ENCODE data around the gene CD36. TPM values are rescaled to one million over a fixed set of nuclear protein-coding genes. Genes with fewer than 3 reads are reported as not detected.

The CD36 gene
- total RNA-seq, 1 experiment from 2014 or later: 0.46 TPM

DNA sequence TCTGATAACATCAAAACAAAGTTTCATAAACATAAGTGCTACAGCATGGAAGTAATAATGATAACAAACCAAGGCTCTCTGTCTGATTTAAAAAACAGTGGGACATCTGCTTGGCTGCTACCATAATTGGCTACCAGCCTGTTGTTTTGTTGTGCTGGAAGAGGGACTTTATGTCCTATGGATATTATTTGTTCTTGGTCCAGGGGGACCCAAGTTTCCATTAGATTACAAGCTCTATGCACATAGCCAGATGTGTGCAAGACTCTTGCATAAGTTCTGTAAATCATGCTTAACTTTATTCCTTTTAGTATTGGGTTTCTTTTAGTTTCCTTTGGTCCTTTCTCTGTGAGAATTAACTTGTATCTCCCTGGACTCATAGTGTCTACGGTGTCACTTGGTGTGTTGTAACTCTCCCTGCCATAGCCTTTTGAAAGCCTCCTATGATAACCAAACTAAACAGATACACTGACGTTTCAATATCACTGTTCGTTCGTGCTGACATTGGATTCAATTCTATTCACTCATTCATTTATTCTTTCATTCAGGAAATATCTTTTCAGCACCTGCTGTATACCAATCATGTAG is 41.4 kb upstream of the CD36 start:
- DNase-seq (ENCODE audit: low read depth, low spot score): no peak
- ChIA-PET POLR2A (no interaction called here), CTCF (no interaction called here)
- in situ Hi-C loops (cut with HindIII; ENCODE audit: low pct_unique_long_range_greater_than_20kb, low sequenced_read_pairs) (no loop called here), intact Hi-C loops (cut with micrococcal nuclease; ENCODE audit: unreplicated experiment) (no loop called here)
- no peak for ATAC-seq
- TF ChIP-seq POLR2AphosphoS5 (IDR thresholded peaks at IDR 0.05; ENCODE audit: low read depth, low read length) (no peak), SIN3A (IDR thresholded peaks at IDR 0.05; ENCODE audit: borderline replicate concordance, insufficient read depth, low read depth, low read length) (no peak), TCF7L2 (IDR thresholded peaks at IDR 0.05; ENCODE audit: low read depth, low read length) (no peak)
- TF ChIP-seq, protein P1, sequence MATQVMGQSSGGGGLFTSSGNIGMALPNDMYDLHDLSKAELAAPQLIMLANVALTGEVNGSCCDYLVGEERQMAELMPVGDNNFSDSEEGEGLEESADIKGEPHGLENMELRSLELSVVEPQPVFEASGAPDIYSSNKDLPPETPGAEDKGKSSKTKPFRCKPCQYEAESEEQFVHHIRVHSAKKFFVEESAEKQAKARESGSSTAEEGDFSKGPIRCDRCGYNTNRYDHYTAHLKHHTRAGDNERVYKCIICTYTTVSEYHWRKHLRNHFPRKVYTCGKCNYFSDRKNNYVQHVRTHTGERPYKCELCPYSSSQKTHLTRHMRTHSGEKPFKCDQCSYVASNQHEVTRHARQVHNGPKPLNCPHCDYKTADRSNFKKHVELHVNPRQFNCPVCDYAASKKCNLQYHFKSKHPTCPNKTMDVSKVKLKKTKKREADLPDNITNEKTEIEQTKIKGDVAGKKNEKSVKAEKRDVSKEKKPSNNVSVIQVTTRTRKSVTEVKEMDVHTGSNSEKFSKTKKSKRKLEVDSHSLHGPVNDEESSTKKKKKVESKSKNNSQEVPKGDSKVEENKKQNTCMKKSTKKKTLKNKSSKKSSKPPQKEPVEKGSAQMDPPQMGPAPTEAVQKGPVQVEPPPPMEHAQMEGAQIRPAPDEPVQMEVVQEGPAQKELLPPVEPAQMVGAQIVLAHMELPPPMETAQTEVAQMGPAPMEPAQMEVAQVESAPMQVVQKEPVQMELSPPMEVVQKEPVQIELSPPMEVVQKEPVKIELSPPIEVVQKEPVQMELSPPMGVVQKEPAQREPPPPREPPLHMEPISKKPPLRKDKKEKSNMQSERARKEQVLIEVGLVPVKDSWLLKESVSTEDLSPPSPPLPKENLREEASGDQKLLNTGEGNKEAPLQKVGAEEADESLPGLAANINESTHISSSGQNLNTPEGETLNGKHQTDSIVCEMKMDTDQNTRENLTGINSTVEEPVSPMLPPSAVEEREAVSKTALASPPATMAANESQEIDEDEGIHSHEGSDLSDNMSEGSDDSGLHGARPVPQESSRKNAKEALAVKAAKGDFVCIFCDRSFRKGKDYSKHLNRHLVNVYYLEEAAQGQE (IDR thresholded peaks at IDR 0.05; ENCODE audit: insufficient read depth in 1 of 2, low read depth in 2 of 2, low read length in 1 of 2): no peak
- TF ChIP-seq, protein P2, sequence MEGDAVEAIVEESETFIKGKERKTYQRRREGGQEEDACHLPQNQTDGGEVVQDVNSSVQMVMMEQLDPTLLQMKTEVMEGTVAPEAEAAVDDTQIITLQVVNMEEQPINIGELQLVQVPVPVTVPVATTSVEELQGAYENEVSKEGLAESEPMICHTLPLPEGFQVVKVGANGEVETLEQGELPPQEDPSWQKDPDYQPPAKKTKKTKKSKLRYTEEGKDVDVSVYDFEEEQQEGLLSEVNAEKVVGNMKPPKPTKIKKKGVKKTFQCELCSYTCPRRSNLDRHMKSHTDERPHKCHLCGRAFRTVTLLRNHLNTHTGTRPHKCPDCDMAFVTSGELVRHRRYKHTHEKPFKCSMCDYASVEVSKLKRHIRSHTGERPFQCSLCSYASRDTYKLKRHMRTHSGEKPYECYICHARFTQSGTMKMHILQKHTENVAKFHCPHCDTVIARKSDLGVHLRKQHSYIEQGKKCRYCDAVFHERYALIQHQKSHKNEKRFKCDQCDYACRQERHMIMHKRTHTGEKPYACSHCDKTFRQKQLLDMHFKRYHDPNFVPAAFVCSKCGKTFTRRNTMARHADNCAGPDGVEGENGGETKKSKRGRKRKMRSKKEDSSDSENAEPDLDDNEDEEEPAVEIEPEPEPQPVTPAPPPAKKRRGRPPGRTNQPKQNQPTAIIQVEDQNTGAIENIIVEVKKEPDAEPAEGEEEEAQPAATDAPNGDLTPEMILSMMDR (IDR thresholded peaks at IDR 0.05): no peak
- no peaks in the 10 kb centered on the region for H3K4me1 ChIP-seq (ENCODE audit: control insufficient read depth, insufficient read depth, low read length)
- no peak overlapping the region for H3K27ac ChIP-seq (ENCODE audit: low read length)
- no TSS peak for BruUV-seq (replicated peaks)
- H3K36me3 ChIP-seq (ENCODE audit: control insufficient read depth, insufficient read depth, low read length): no peaks in the 10 kb centered on the region
- no peaks in the 10 kb centered on the region for H3K9me3 ChIP-seq (ENCODE audit: control insufficient read depth, insufficient read depth, low read depth, low read length)
- H3K27me3 ChIP-seq (ENCODE audit: control insufficient read depth, insufficient read depth, low read length): no peaks in the 10 kb centered on the region; the same call in 1 of the 2 replicates
- no peak overlapping the region for H3K4me3 ChIP-seq (ENCODE audit: low read depth in 2 of 2, low read length in 2 of 2)

DNA sequence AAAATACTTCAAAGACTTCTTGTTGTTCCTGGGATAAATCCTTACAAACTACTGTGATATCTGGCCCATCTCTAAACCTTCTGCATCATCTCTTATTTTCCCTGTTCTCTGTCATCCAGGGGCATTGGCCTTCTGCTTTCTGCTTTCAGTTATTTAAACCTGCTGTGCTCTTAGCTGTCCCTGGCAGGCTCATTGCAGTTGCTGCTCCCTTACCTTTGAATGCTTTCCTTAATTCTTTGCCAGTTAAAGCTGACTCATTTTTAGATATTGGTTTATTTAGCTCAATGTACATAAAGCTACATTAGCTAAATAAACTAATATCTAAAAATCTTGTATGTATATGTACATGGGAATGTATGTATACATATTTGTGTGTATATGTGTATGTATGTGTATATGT is 40.6 kb upstream of the CD36 start:
- Histone ChIP-seq H3K4me1 (ENCODE audit: control insufficient read depth, insufficient read depth, low read length) (no peaks in the 10 kb centered on the region), H3K4me3 (ENCODE audit: low read depth in 2 of 2, low read length in 2 of 2) (no peak overlapping the region), H3K27me3 (ENCODE audit: control insufficient read depth, insufficient read depth, low read length) (no peaks in the 10 kb centered on the region; the same call in 1 of the 2 replicates), H3K36me3 (ENCODE audit: control insufficient read depth, insufficient read depth, low read length) (no peaks in the 10 kb centered on the region), H3K27ac (ENCODE audit: low read length) (no peak overlapping the region), H3K9me3 (ENCODE audit: control insufficient read depth, insufficient read depth, low read depth, low read length) (no peaks in the 10 kb centered on the region)
- ATAC-seq (no peak), DNase-seq (ENCODE audit: low read depth, low spot score) (no peak)
- ChIA-PET POLR2A (no interaction called here), CTCF (no interaction called here)
- TF ChIP-seq TCF7L2 (IDR thresholded peaks at IDR 0.05; ENCODE audit: low read depth, low read length): no peak
- TF ChIP-seq, protein P2 (IDR thresholded peaks at IDR 0.05): no peak
- no peak for TF ChIP-seq SIN3A (IDR thresholded peaks at IDR 0.05; ENCODE audit: borderline replicate concordance, insufficient read depth, low read depth, low read length)
- TF ChIP-seq, protein P1 (IDR thresholded peaks at IDR 0.05; ENCODE audit: insufficient read depth in 1 of 2, low read depth in 2 of 2, low read length in 1 of 2): no peak
- no peak for TF ChIP-seq POLR2AphosphoS5 (IDR thresholded peaks at IDR 0.05; ENCODE audit: low read depth, low read length)
- intact Hi-C loops (cut with micrococcal nuclease; ENCODE audit: unreplicated experiment): no loop called here
- no TSS peak for BruUV-seq (replicated peaks)
- in situ Hi-C loops (cut with HindIII; ENCODE audit: low pct_unique_long_range_greater_than_20kb, low sequenced_read_pairs): no loop called here

All from Panc1 (cell line).